ENCODE data around the gene SYNGR2.

GRCh38 chr17:78182504-78182903 is 14.1 kb downstream of the SYNGR2 start:
- TF ChIP-seq POLR2A (IDR thresholded peaks at IDR 0.05), result no peak
- no peak for TF ChIP-seq CTCF (IDR thresholded peaks at IDR 0.05)

Measured in thyroid gland (tissue), 4 donors.